ENCODE data around the gene OSBPL6.

- TF ChIP-seq CTCF (IDR thresholded peaks at IDR 0.05): no peak
- TF ChIP-seq POLR2A (IDR thresholded peaks at IDR 0.05): no peak
Measured at GRCh38 chr2:178392215-178392614, 197.9 kb downstream of the OSBPL6 start.

Measured in uterus (tissue), 2 donors.